Spleen (tissue), 7 donors: Measurements from ENCODE around the gene SNX33.

ENCODE experiments used
- CTCF ChIP-seq, 11 experiments: fragments of 200-600 bp in 7 of 11; fragments of 450-650 bp in 4 of 11; sonication (generic) in 4 of 11; IDR thresholded peaks in 8 of 11; conservative IDR thresholded peaks in 3 of 11; 1 replicate in 7 of 11; 2 replicates in 4 of 11; pipeline versions ENCODE4 v1.4.0 to v1.8.0; 2016 to 2021; ENCODE audit warnings: antibody characterized with exemption in 11 of 11, inconsistent platforms in 4 of 11, mild to moderate bottlenecking in 1 of 11
- POLR2AphosphoS5 ChIP-seq, 3 donors: sonication (generic); formaldehyde crosslinking; IDR thresholded peaks; one replicate each; pipeline ENCODE4 v1.5.1; 2017; ENCODE audit warnings: antibody characterized with exemption in 3 of 3
- donor health status: DM: no; HTN: no; CAD: no; lungs with moderate emphysema.
- donor health status: DM: no; HTN: no; CAD: no.
- donor health status: DM: no; HTN: no; CAD: no.

- TF ChIP-seq CTCF (IDR thresholded peaks at IDR 0.05 in 8 of 11, conservative IDR thresholded peaks at IDR 0.05 in 3 of 11) (no peak), POLR2AphosphoS5 (IDR thresholded peaks at IDR 0.05) (no peak)
Observed at GRCh38 chr15:75677465-75678323, 30.0 kb downstream of the SNX33 start.
